HG03060 (cell line): ENCODE measurements around the gene PLIN4.

Experiments
- ATAC-seq: cut with Tn5 transposase; IDR thresholded peaks from one replicate; pipeline ENCODE4 v1.9.1; 2021; ENCODE audit warnings: low read depth, moderate number of reproducible peaks; ENCODE audit not compliant: unreplicated experiment

PLIN4 gene

DNA sequence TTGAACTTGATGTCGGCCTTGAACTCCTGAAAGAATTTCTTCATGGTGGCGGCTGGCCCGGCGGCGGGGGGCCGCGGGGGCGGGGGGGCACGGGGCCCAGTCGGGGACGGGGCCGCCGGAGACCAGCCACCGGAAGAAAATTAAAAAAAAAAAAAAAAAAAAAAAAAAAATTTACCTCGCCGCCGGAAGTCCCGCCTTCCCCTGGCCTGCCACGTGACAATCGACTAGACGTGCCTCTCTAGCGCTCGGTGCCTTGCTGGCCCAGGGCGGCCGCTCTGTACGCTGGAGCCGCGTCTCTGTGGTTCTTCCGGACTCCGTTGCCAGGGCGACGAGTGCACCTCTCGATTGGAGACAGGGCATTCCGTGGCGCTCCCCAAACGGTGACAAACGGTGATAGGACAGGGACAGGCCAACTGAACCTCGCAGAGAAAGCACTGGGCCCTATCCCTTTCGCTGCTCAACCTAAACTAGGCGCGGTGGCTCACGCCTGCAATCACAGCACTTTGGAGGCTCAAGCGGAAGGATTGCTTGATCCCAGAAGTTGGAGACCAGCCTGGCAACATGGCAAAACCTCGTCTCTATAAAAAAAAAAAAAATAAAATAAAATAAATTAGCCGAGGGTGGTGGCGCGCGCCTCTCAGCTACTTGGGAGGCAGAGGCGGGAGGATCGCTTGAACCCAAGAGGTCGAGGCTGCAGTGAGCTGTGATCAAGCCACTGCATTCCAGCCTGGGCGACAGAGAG, 60.5 kb downstream of the PLIN4 start, which contains the start of gene UBXN6:
UBXN6 (minus strand) TSS at position 141 of the 742 bp plus-strand sequence; CDS start at position 44, 97 bp downstream.
- peak; percentile 88 for ATAC-seq

DNA sequence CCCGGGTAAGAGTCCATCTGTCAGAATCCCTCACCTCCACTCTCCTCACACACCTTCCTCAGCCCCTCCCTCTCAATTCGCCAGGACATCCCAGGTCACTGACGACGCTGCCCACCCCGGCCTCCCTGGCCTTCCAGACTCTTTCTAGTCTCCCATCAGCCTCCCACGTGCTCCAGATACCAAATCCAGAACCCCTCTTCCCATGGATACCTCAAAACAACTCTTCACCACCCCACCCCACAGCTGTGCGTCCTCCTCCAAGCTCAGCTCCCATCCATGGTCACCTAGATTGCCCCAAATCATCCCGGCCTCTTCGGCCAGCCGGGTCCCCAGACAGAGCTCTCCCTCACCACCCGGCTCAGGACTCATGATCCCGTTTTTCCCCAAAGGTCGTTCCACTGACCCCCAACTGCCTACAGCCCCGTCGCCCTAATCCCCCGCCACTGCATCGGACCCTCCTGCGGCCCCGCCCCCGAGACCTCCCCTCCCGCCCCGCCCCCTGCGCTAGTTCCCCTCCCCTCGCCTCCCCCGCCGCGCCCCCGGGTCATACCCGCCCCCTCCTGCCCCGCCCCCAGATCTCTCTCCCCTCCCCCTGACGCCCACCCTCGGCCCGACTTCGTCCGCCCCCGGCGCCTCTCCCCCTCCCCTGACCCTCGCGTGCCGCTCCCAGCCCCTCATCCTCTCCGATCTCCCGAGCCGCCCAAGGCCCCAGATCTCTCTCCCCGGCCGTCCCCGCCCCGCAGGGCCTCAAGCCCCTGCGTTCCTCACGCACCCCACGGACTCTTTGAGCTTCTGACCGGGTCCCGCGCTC, 61.2 kb downstream of the PLIN4 start:
- no peak for ATAC-seq

DNA sequence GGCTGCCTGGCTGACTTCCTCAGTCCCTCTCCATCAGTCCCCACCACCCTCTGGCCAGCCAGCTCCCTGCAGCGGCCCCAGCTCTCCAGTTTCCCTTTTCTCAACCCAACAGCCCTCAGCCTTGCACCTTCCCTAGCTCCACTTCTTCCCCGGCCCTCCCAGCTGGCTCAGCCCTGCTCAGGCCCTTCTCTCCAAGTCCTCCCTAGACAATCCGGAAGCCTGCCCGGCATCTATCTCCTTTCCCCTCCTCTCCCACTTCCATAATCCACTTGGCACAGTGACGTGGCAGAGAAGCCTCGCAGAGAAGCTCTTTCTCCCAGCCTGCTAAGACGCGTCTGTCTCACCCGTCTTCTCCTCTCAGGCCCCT, 61.8 kb downstream of the PLIN4 start:
- no peak for ATAC-seq

DNA sequence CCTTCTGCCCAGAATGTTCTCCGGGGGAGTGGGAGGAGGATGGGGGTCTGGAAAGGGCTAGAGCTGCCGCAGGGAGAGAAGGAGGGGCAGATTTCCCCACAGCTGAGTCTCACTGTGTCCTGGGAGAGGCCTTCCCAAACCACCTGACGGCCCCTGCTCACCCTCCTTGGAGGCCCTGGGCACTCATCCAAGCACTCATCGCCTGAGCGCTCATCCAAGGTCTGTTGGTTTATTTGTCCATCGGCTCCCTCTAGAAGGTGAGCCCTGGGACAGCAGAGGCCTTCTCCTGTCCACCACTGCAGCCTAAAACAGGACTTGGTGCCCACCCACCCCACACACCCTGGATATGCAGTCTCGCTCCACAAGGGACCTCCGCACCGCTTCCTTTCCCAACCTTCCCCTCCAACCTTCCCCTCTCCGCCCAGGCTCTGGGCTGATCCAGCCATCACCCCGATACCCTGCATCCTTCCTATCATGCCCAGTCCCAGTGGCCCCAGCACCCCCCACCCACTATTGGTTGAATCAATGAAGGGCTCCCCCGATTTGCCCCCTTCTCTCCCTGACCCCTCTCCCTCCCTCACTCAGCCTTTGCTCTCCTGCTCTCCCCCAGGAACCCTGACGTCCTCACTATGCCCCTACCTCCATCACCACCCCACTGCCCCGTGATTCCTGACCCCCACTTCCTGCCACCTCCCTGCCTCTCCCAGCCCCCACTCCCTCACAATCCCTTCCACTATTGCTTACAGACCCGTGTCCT, 62.4 kb downstream of the PLIN4 start:
- no peak for ATAC-seq

DNA sequence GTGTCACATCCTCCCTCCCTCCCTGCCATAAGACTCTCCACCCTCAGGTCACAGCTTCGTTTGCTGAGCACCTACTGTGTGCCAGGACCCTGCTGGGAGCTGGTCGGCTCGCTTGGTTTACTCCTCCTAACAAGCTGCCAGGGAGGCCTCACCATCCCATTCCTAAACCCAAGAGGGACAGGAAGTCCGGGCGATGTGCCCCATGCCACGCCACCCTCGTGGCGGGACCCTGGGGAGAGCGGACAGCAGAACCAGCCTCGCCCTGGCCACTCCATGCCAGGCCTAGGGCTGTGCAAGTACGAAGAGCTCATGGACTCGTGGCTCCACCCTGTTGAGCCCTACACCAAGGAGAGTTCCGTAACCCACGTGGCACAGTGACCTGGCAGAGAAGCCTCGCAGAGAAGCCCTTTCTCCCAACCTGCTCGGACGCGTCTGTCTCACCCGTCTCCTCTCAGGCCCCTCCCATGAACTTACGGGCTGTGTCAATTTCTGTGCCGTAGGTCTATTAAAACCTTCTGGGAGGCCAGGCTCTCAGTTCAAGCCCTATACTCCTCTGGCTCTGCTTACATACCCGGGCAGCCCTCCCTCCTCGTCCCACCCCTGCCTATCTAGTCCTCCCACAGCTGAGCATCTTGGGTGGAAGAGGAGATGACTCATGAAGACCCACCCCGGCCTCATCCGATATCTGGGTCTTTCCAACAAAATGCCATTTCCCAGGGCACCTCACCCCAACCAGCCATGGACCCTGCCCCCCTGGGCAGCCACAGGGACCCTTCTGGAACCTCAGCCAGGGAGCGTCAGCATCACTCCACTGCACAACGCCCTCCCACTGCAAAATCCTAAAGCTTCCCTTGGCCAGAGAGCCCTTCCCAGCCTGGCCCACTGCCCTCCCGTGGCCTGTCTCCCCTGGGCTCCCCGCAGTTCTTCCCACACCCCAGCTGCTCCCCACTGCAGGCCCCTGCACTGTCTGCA, 63.3 kb downstream of the PLIN4 start:
- ATAC-seq, result no peak

DNA sequence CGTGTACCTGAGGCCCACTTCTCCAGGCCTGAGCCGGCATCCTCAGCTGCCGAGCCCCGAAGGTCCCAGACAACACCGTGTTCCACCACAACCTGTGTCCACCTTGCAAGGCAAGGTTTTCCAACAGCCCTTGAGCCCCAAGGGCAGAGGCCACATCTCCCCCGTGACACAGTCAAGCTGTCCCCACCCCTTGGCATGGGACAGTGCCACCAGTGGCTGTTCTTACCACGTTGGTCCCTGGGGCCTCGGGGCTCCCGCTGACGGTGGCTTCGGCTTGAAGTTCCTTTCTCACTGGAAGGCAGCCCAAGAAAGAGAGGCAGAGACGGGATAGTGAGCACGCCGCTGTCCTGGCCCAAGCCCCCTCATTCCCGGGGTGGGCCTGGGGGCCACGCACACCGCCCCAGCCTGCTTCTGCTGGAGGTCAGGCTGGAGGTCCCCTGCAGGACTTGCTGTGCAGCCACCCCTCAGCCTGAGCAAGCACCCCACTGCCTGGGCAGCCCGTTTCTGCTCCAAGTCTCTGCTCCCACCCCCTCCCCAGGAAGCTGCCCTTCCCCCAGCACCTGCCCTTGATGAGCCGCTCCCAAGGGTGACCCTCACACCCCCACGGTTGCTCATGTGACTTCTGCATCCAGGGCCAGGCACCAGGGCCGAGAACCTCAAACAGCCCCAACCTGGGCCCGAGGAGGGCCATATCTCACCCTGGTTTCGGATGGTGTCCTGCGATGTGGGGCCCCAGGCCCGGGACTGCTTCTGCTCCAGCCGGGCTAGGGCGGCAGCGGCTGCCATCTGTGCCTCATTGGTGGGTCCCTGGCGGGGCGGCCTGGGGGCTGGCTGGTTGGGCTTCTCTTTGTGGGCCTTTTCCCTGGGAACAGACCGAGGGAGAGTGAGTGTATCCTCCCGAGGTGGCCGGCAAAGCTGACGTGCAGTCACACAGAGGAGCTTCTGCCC, 64.8 kb downstream of the PLIN4 start:
- no peak for ATAC-seq

DNA sequence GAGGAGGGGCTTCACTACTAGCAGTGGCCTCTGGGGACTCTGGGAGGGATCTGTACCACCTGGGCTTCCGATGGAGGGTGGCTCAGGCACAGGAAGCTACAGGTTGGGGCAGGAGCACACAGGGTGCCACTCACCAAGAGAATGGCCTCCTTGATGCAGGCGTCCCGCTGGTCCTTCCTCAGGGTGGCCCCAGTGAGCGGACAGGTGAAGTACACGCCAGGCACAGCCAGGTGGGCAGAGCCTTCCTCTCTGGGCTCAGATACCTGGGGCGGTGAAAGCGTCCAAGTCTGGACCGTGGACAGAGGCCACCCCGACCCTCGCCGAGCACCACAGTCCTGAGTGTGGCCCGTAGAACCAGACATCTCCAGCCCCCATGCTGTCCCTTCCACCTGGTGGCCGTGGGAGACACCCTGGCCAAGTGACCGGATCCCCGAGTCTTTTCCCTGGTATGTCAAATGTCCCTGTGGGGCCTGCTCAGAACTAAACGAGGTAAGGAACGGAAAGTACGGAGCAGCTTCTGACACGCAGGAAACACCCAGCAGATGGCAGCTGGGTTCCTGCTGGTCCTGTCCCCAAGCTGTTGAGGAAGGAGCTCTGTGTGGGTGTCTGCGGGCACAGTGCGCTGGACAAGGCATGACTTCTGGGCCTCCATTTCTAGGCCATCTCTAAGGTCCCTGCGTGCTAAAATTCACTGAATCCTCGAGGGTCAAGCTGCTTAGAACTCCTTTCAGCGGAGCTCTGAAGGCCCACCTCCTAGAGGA, 65.9 kb downstream of the PLIN4 start:
- no peak for ATAC-seq
